Thymus (tissue), 11 donors: ENCODE data around the gene CDH23. TPM values are rescaled to one million over a fixed set of nuclear protein-coding genes. Genes with fewer than 3 reads are reported as not detected.

Source experiments
- DNase-seq, 9 donors: peaks; one replicate each; pipeline ENCODE4 v3.0.0-alpha.2; 2013; ENCODE audit warnings: low spot score in 9 of 9, low read depth in 6 of 9, missing footprints in 1 of 9
- H3K27ac ChIP-seq, 2 donors: one replicate each; pipeline ENCODE4 v1.5.1; 2013; ENCODE audit warnings: control low read depth in 1 of 2, low read depth in 1 of 2, low read length in 1 of 2, mild to moderate bottlenecking in 1 of 2, moderate library complexity in 1 of 2
- H3K27me3 ChIP-seq, 2 donors: one replicate each; pipeline ENCODE4 v1.5.1; 2013; ENCODE audit warnings: low read length in 1 of 2; ENCODE audit not compliant: control insufficient read depth in 2 of 2, insufficient read depth in 1 of 2
- H3K36me3 ChIP-seq, 2 donors: one replicate each; pipeline ENCODE4 v1.5.1; 2013; ENCODE audit warnings: low read length in 1 of 2, mild to moderate bottlenecking in 1 of 2, moderate library complexity in 1 of 2; ENCODE audit not compliant: control insufficient read depth in 2 of 2, insufficient read depth in 2 of 2
- H3K4me1 ChIP-seq, 2 donors: one replicate each; pipeline ENCODE4 v1.5.1; 2013; ENCODE audit warnings: low read length in 2 of 2; ENCODE audit not compliant: control insufficient read depth in 2 of 2, insufficient read depth in 2 of 2
- H3K4me3 ChIP-seq, 2 donors: one replicate each; pipeline ENCODE4 v1.5.1; 2013; ENCODE audit warnings: low read length in 2 of 2, control low read depth in 1 of 2, mild to moderate bottlenecking in 1 of 2
- H3K9me3 ChIP-seq, 2 donors: one replicate each; pipeline ENCODE4 v1.5.1; 2013; ENCODE audit warnings: low read length in 1 of 2, mild to moderate bottlenecking in 1 of 2; ENCODE audit not compliant: control insufficient read depth in 2 of 2, insufficient read depth in 1 of 2
- WGBS: extraction: QIAGEN DNeasy Blood & Tissue Kit; methylation state at CpG from one replicate; pipeline ENCODE4 v1.1.7; 2013; 5-methylcytosine and 5-hydroxymethylcytosine counted together
- polyA plus RNA-seq: library from polyadenylated mRNA; stranded (reverse); fragments of 200-250 nt; gene quantifications from one replicate; pipeline ENCODE4 v1.2.3, GENCODE V29; 2013
- total RNA-seq: library from RNA; stranded (reverse); fragments of 120-200 nt; gene quantifications from one replicate; pipeline ENCODE4 v1.2.4, GENCODE V29; 2013
- donor health status: healthy.

Gene CDH23
- total and polyA plus RNA-seq, 2 donors, result 9.1 TPM

DNA sequence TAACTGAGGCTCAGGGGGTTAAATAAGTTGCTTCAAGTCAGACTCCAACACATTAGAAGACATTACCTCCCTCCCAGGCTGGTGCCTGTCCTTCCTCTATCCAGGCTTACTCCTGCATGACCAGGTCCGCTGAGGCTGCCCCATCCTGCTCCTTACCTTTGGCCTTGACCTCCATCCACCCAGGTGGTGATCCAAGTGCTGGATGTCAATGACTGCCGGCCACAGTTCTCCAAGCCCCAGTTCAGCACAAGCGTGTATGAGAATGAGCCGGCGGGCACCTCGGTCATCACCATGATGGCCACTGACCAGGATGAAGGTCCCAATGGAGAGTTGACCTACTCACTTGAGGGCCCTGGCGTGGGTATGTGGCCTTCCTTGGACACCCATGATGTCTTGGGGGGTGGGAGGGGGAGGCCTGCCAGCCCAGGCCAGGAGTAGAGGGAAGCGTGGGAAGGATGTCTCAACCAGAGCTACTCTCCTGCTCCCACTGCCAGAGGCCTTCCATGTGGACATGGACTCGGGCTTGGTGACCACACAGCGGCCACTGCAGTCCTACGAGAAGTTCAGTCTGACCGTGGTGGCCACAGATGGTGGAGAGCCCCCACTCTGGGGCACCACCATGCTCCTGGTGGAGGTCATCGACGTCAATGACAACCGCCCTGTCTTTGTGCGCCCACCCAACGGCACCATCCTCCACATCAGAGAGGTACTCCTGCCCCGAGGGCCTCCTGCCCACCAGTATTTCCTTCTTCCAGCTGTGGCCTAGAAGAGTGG is 406.2 kb downstream of the CDH23 start:
- peaks cover 0 to 1% of the 10 kb centered on the region in 2 donors for H3K9me3 ChIP-seq
- H3K27ac ChIP-seq, result no peak overlapping the region
- peaks cover 0 to 9% of the 10 kb centered on the region in 2 donors for H3K27me3 ChIP-seq
- H3K36me3 ChIP-seq, result no peaks in the 10 kb centered on the region
- peaks cover 2 to 18% of the 10 kb centered on the region in 2 donors for H3K4me1 ChIP-seq
- WGBS, result 97% methylated on average over 18 of the region's 18 CpGs
- H3K4me3 ChIP-seq, result no peak overlapping the region
- no peak for DNase-seq

DNA sequence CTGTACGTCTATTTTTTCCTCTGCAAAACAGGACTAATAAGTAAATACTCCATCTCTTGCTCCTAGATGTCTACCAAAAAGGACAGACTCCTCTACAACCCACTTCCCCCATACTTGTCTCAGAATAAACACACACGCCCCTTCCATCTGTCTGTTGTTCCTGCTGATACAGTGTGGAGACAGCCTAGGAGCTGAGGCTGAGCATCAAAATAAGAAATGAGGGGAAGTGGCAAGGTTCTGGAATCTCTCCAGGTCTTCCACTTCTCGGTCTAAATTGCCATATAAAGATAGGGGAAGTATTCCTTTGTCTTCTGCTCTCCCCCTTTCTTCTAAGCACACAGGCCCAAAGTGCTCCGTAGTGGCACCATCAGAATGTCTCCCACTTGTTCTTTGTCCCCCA is 407.4 kb downstream of the CDH23 start:
- peaks cover 0 to 9% of the 10 kb centered on the region in 2 donors for H3K27me3 ChIP-seq
- DNase-seq, result no peak
- 30% methylated on average over 4 of the region's 4 CpGs for WGBS
- H3K4me1 ChIP-seq, result peaks cover 0 to 16% of the 10 kb centered on the region in 2 donors
- H3K27ac ChIP-seq, result no peak overlapping the region
- no peak overlapping the region for H3K4me3 ChIP-seq
- no peaks in the 10 kb centered on the region for H3K9me3 ChIP-seq
- H3K36me3 ChIP-seq, result no peaks in the 10 kb centered on the region

DNA sequence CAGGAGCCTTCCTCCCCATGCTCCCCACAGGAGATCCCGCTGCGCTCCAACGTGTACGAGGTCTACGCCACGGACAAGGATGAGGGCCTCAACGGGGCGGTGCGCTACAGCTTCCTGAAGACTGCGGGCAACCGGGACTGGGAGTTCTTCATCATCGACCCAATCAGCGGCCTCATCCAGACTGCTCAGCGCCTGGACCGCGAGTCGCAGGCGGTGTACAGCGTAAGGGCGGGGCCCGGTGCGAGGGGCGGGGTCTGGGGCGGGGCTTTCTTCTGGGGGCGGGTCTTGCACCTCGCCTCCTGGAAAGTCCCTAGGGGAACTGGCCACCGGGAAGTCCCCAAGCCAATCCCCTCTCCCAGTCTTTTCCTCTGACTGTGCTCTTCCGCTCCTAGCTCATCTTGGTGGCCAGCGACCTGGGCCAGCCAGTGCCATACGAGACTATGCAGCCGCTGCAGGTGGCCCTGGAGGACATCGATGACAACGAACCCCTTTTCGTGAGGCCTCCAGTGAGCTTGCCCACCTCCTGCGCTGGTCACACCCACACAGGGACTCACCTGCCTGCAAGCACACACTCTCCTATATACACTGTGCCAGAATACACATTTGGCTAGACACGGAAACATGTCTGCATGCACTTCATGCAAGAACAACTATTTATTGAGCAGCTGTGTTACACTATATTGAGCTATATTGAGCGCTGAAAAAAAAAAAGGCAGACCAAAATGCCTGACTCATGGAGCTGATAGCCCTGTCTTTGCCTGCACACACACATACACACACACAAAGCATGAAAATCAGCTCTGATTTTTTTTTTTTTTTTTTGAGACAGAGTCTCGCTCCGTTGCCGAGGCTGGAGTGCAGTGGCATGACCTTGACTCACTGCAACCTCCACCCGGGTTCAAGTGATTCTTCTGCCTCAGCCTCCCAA is 409.3 kb downstream of the CDH23 start:
- DNase-seq, result peak in 1 of 9 donors; percentile 24
- peak overlapping the region in 1 of 2 donors; percentile 47 for H3K27ac ChIP-seq
- H3K4me3 ChIP-seq, result no peak overlapping the region
- H3K36me3 ChIP-seq, result peaks cover 0 to under 1% of the 10 kb centered on the region in 2 donors
- WGBS, result 77% methylated on average over 41 of the region's 41 CpGs
- no peaks in the 10 kb centered on the region for H3K9me3 ChIP-seq
- H3K4me1 ChIP-seq, result peaks cover 0 to 16% of the 10 kb centered on the region in 2 donors
- peaks cover 0 to 9% of the 10 kb centered on the region in 2 donors for H3K27me3 ChIP-seq

DNA sequence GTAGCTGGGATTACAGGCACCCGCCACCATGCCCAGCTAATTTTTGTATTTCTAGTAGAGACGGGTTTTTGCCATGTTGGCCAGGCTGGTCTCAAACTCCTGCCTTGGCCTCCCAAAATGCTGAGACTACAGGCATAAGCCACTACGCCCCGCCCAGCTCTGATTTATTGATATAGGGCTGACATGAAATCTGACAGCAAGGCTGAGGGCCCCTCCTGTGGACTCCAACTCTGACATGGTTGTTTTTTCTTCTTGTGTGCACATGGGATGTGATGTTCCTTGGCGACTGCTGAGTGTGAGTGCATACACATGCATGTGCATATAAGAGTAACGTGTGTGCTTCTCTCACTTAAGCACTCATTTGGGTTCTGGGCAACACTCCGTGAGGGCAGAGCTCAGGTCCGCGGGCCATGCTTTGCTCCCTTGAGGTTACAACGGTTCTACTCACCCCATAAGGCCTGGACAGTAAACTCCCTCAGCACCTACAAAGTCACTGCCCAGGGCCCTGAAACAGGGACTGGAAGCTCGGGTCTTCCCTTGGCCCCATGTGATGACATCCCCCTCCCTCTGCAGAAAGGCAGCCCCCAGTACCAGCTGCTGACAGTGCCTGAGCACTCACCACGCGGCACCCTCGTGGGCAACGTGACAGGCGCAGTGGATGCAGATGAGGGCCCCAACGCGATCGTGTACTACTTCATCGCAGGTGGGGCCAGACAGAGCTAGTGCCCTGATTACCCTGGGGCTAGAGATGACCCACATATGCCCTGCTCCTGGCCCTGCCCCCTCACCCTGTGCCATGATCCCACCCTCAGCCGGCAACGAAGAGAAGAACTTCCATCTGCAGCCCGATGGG is 410.2 kb downstream of the CDH23 start:
- WGBS, result 96% methylated on average over 23 of the region's 23 CpGs
- H3K4me1 ChIP-seq, result peaks cover 0 to 18% of the 10 kb centered on the region in 2 donors
- no peak overlapping the region for H3K4me3 ChIP-seq
- peaks cover 0 to 9% of the 10 kb centered on the region in 2 donors for H3K27me3 ChIP-seq
- H3K9me3 ChIP-seq, result no peaks in the 10 kb centered on the region
- no peak for DNase-seq
- H3K27ac ChIP-seq, result no peak overlapping the region
- H3K36me3 ChIP-seq, result peaks cover 0 to 4% of the 10 kb centered on the region in 2 donors

- 96% methylated on average over 21 of the region's 21 CpGs for WGBS
- H3K9me3 ChIP-seq, result no peaks in the 10 kb centered on the region
- H3K27me3 ChIP-seq, result peaks cover 0 to 9% of the 10 kb centered on the region in 2 donors
- DNase-seq, result no peak
- H3K27ac ChIP-seq, result no peak overlapping the region
- H3K4me1 ChIP-seq, result peaks cover 0 to 27% of the 10 kb centered on the region in 2 donors
- H3K36me3 ChIP-seq, result peaks cover 6% of the 10 kb centered on the region in 2 donors
- H3K4me3 ChIP-seq, result no peak overlapping the region
Measured at GRCh38 chr10:71807557-71808510, 411.1 kb downstream of the CDH23 start.

DNA sequence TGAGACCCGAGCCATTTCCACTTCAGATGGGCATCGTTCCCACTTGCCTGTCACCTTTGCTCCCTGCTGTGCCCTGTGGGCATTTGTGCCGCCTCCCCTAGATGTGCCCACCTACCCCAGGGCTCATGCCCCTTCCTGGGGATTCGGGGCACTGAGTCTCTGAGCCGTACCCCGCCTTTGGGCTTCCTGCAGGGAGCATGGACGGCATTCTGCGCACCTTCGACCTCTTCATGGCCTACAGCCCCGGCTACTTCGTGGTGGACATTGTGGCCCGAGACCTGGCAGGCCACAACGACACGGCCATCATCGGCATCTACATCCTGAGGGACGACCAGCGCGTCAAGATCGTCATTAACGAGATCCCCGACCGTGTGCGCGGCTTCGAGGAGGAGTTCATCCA is 412.9 kb downstream of the CDH23 start:
- DNase-seq, result no peak
- no peaks in the 10 kb centered on the region for H3K9me3 ChIP-seq
- H3K27ac ChIP-seq, result no peak overlapping the region
- H3K4me3 ChIP-seq, result no peak overlapping the region
- peaks cover 12 to 14% of the 10 kb centered on the region in 2 donors for H3K36me3 ChIP-seq
- WGBS, result 97% methylated on average over 25 of the region's 25 CpGs
- H3K27me3 ChIP-seq, result peaks cover 0 to 9% of the 10 kb centered on the region in 2 donors
- peaks cover 0 to 28% of the 10 kb centered on the region in 2 donors for H3K4me1 ChIP-seq

DNA sequence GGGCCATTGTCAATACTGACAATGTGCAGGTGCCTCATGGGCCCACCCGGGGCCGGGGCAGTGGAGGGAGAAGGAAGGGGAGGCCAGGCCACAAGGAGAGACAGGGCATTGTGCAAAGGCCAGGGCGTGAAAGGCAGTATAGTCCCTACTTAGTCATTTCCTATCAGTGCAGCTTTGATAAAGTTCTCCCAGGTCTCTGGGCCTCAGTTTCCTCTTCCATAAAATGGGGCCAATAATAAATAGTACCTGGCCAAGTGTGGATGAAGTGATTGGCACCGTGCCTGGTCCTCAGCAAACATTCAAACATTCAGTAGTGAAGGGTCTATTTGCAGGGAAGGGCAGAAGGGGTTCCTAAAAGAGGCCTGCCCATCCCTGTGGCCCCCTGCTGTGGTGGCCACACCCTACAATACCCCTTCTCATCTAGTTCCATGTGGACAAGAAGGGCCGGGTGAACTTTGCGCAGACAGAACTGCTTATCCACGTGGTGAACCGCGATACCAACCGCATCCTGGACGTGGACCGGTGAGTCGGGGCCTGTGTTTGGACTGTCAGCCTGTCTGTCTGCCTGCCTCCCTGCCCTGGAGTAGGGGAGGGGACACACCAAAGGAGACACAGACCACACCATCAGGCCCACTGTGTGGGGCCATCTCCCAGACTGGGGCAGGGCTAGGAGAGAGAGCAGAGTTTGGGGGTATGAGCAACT is 413.5 kb downstream of the CDH23 start:
- Histone ChIP-seq H3K27me3 (peaks cover 0 to 9% of the 10 kb centered on the region in 2 donors), H3K9me3 (no peaks in the 10 kb centered on the region), H3K36me3 (peaks cover 18 to 20% of the 10 kb centered on the region in 2 donors), H3K27ac (no peak overlapping the region), H3K4me3 (no peak overlapping the region), H3K4me1 (peaks cover 0 to 28% of the 10 kb centered on the region in 2 donors)
- WGBS, result 95% methylated on average over 13 of the region's 13 CpGs
- no peak for DNase-seq
